ENCODE results near the gene MARCHF3. TPM values are rescaled to one million over a fixed set of nuclear protein-coding genes. Genes with fewer than 3 reads are reported as not detected.

MARCHF3 gene
- total and polyA plus RNA-seq, 2 donors (not counting 3 experiments of a cell fraction or from before 2014, with no cell fraction given) = 31.9 to 35.0 TPM

- H3K27me3 ChIP-seq (ENCODE audit: control insufficient read depth in 2 of 2, insufficient read depth in 2 of 2, low read length in 2 of 2) = no peaks in the 10 kb centered on the region
- H3K36me3 ChIP-seq (ENCODE audit: control insufficient read depth in 2 of 2, extremely low read depth in 1 of 2, insufficient read depth in 2 of 2, low read length in 2 of 2) = no peaks in the 10 kb centered on the region
- H4K20me1 ChIP-seq (replicated peaks; ENCODE audit: control insufficient read depth, extremely low read depth, insufficient read depth, low read length) = no peaks in the 10 kb centered on the region
- no peak for FAIRE-seq
- POLR2A ChIA-PET = no interaction called here
- no peaks in the 10 kb centered on the region for H3K79me2 ChIP-seq (ENCODE audit: control insufficient read depth, insufficient read depth, low read length)
- H3K27ac ChIP-seq (ENCODE audit: insufficient read depth, low read depth, low read length) = no peak overlapping the region
- CTCF ChIA-PET = no interaction called here
- H3K4me1 ChIP-seq (ENCODE audit: control insufficient read depth, extremely low read depth, insufficient read depth, low read length) = peaks cover 21% of the 10 kb centered on the region
- no TSS peak for BruUV-seq (replicated peaks)
- H2AFZ ChIP-seq (ENCODE audit: low read depth, low read length) = no peak overlapping the region
- no peak for DNase-seq (ENCODE audit: low read depth, low spot score)
- intact Hi-C loops (cut with micrococcal nuclease) = no loop called here
- H3K9ac ChIP-seq (replicated peaks; ENCODE audit: extremely low read depth, insufficient read depth, low read length) = no peak overlapping the region
- H3K4me3 ChIP-seq (replicated peaks in 1 of 3; ENCODE audit: insufficient read depth in 1 of 3, low read depth in 1 of 3, low read length in 3 of 3) = no peak overlapping the region
- H3K9me3 ChIP-seq (replicated peaks; ENCODE audit: control insufficient read depth, insufficient read depth, low read length) = no peaks in the 10 kb centered on the region
- TF ChIP-seq FOS (IDR thresholded peaks at IDR 0.05; ENCODE audit: borderline replicate concordance, insufficient read depth, low read length) (no peak), CTCF (IDR thresholded peaks at IDR 0.05; ENCODE audit: extremely low read depth in 1 of 2, insufficient read depth in 1 of 2, low read depth in 1 of 2, low read length in 2 of 2) (no peak), JUN (IDR thresholded peaks at IDR 0.05; ENCODE audit: borderline replicate concordance, insufficient read depth, insufficient read length, low read depth) (no peak), MYC (IDR thresholded peaks at IDR 0.05; ENCODE audit: low read depth, low read length) (no peak), MAX (IDR thresholded peaks at IDR 0.05; ENCODE audit: insufficient read depth, insufficient read length) (no peak), POLR2AphosphoS5 (IDR thresholded peaks at IDR 0.05; ENCODE audit: insufficient read depth, low read depth, low read length) (peak; percentile 29), POLR2A (IDR thresholded peaks at IDR 0.05; ENCODE audit: low read depth, low read length) (no peak), EZH2 (IDR thresholded peaks at IDR 0.05; ENCODE audit: borderline replicate concordance, low read depth, low read length, severe bottlenecking) (no peak), GATA2 (IDR thresholded peaks at IDR 0.05; ENCODE audit: insufficient read depth, insufficient read length, low read depth, low read length) (peak; percentile 49)
- dilution Hi-C loops (cut with MboI; ENCODE audit: extremely low pct_ligation_motif_present, low sequenced_read_pairs) = no loop called here
- no peaks in the 10 kb centered on the region for H3K9me1 ChIP-seq (replicated peaks; ENCODE audit: control insufficient read depth, extremely low read depth, insufficient read depth, low read length)
- no peak overlapping the region for H3K4me2 ChIP-seq (ENCODE audit: insufficient read depth, low read length)
Observed at GRCh38 chr5:126855266-126855665, 175.1 kb downstream of the MARCHF3 start.

All from endothelial cell of umbilical vein (primary cell).